ENCODE data around the gene PCGF3.

PCGF3 gene

GRCh38 chr4:722851-723360 is 17.3 kb downstream of the PCGF3 start:
- H3K9ac ChIP-seq (ENCODE audit: low read length): no peak overlapping the region
- 98% methylated on average over 61 of the region's 61 CpGs for WGBS
- no peak overlapping the region for H3K4ac ChIP-seq (ENCODE audit: low read depth in 1 of 2, low read length in 2 of 2)
- H3K4me3 ChIP-seq (ENCODE audit: insufficient read depth in 1 of 2, low read depth in 1 of 2, low read length in 2 of 2): peak overlapping the region in 1 of 2 experiments; percentile 12
- no peak overlapping the region for H3K18ac ChIP-seq (ENCODE audit: low read depth in 1 of 2, low read length in 2 of 2)
- peaks cover 5 to 72% of the 10 kb centered on the region in 2 experiments for H3K36me3 ChIP-seq (ENCODE audit: control insufficient read depth in 1 of 2, insufficient read depth in 2 of 2, low read depth in 1 of 2, low read length in 2 of 2)
- H4K91ac ChIP-seq (ENCODE audit: low read length): peak overlapping the region; percentile 44
- no peak overlapping the region for H3K27ac ChIP-seq (ENCODE audit: low read length, poor library complexity, severe bottlenecking)
- H2AFZ ChIP-seq (ENCODE audit: low read depth, low read length): no peak overlapping the region
- no peak overlapping the region for H3K14ac ChIP-seq (ENCODE audit: low read length in 2 of 2)
- H2BK15ac ChIP-seq (ENCODE audit: low read depth, poor library complexity, severe bottlenecking): no peak overlapping the region
- H2BK120ac ChIP-seq (ENCODE audit: low read depth, low read length): no peak overlapping the region
- H3K79me1 ChIP-seq (replicated peaks; ENCODE audit: low read length, poor library complexity, severe bottlenecking): peaks cover 12% of the 10 kb centered on the region
- no peaks in the 10 kb centered on the region for H3K9me3 ChIP-seq (ENCODE audit: control insufficient read depth, low read length)
- H3K4me2 ChIP-seq (ENCODE audit: low read length, poor library complexity, severe bottlenecking): no peak overlapping the region
- peak overlapping the region in 1 of 2 experiments; percentile 11 for H2BK12ac ChIP-seq (ENCODE audit: low read length in 2 of 2)
- no peak for DNase-seq
- H2AK5ac ChIP-seq (ENCODE audit: low read length, severe bottlenecking): no peak overlapping the region
- no peak overlapping the region for H4K8ac ChIP-seq (ENCODE audit: low read length)
- H3K4me1 ChIP-seq (ENCODE audit: control insufficient read depth, insufficient read depth, low read depth, low read length): peaks cover 39% of the 10 kb centered on the region
- no peak overlapping the region for H3K23ac ChIP-seq (ENCODE audit: low read length in 2 of 2)
- no peaks in the 10 kb centered on the region for H3K27me3 ChIP-seq (ENCODE audit: control insufficient read depth in 1 of 2, insufficient read depth in 1 of 2, low read length in 2 of 2)
- H2BK5ac ChIP-seq (ENCODE audit: low read depth, low read length, poor library complexity, severe bottlenecking): no peak overlapping the region

DNA sequence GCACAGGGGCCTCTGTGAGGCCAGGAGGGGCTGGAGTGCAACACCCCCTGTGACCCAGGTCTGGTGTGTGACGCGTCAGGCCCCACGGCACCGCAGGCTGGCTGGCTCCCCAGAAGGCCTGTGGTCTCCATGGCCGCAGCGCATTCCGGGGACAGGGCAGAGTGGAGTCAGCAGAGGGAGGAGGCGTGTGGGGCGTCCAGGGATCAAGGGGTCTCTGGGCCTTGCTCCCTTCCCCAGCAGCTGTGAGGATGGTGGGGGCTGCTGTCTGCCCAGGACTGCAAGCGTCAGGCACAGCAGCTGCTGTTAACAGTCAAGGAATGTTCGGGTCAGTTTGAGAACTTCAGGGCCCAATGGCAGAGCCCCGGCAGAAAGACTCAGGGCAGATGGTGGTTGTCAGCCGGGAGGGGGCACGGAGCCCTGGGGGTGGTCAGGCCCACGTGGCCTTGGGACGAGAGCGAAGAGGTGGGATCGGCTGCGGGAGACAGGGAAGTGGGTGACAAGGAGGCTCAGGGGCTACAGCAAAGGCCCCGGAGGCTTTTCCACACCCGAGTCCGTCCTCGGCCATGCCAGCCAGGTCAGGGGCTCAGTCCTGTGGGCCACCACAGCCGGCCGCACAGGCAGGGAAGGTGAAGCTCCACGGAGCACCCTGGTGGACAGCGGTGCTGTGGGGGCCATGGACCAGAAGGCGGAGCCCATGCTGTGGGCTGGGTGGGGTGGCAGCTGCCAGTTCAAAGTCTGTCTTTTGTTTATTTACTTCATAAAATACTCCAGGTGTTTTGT is 18.3 kb downstream of the PCGF3 start:
- H2BK15ac ChIP-seq (ENCODE audit: low read depth, poor library complexity, severe bottlenecking): no peak overlapping the region
- H3K9me3 ChIP-seq (ENCODE audit: control insufficient read depth, low read length): no peaks in the 10 kb centered on the region
- H2BK5ac ChIP-seq (ENCODE audit: low read depth, low read length, poor library complexity, severe bottlenecking): no peak overlapping the region
- no peak overlapping the region for H2AFZ ChIP-seq (ENCODE audit: low read depth, low read length)
- no peak overlapping the region for H2BK12ac ChIP-seq (ENCODE audit: low read length in 2 of 2)
- H2BK120ac ChIP-seq (ENCODE audit: low read depth, low read length): no peak overlapping the region
- H4K91ac ChIP-seq (ENCODE audit: low read length): no peak overlapping the region
- DNase-seq: no peak
- no peak overlapping the region for H3K18ac ChIP-seq (ENCODE audit: low read depth in 1 of 2, low read length in 2 of 2)
- no peak overlapping the region for H3K23ac ChIP-seq (ENCODE audit: low read length in 2 of 2)
- WGBS: 97% methylated on average over 26 of the region's 28 CpGs
- no peak overlapping the region for H4K8ac ChIP-seq (ENCODE audit: low read length)
- H3K4me1 ChIP-seq (ENCODE audit: control insufficient read depth, insufficient read depth, low read depth, low read length): peaks cover 34% of the 10 kb centered on the region
- H3K9ac ChIP-seq (ENCODE audit: low read length): no peak overlapping the region
- no peaks in the 10 kb centered on the region for H3K27me3 ChIP-seq (ENCODE audit: control insufficient read depth in 1 of 2, insufficient read depth in 1 of 2, low read length in 2 of 2)
- no peak overlapping the region for H3K4ac ChIP-seq (ENCODE audit: low read depth in 1 of 2, low read length in 2 of 2)
- no peak overlapping the region for H2AK5ac ChIP-seq (ENCODE audit: low read length, severe bottlenecking)
- H3K4me2 ChIP-seq (ENCODE audit: low read length, poor library complexity, severe bottlenecking): no peak overlapping the region
- peaks cover 12% of the 10 kb centered on the region for H3K79me1 ChIP-seq (replicated peaks; ENCODE audit: low read length, poor library complexity, severe bottlenecking)
- no peak overlapping the region for H3K4me3 ChIP-seq (ENCODE audit: insufficient read depth in 1 of 2, low read depth in 1 of 2, low read length in 2 of 2)
- H3K36me3 ChIP-seq (ENCODE audit: control insufficient read depth in 1 of 2, insufficient read depth in 2 of 2, low read depth in 1 of 2, low read length in 2 of 2): peaks cover 8 to 72% of the 10 kb centered on the region in 2 experiments
- H3K27ac ChIP-seq (ENCODE audit: low read length, poor library complexity, severe bottlenecking): no peak overlapping the region
- no peak overlapping the region for H3K14ac ChIP-seq (ENCODE audit: low read length in 2 of 2)

GRCh38 chr4:725391-726234 is 20.0 kb downstream of the PCGF3 start:
- no peak overlapping the region for H3K27ac ChIP-seq (ENCODE audit: low read length, poor library complexity, severe bottlenecking)
- no peak for DNase-seq
- no peak overlapping the region for H3K4ac ChIP-seq (ENCODE audit: low read depth in 1 of 2, low read length in 2 of 2)
- peak overlapping the region; percentile 28 for H4K8ac ChIP-seq (ENCODE audit: low read length)
- no peaks in the 10 kb centered on the region for H3K9me3 ChIP-seq (ENCODE audit: control insufficient read depth, low read length)
- H2AK5ac ChIP-seq (ENCODE audit: low read length, severe bottlenecking): no peak overlapping the region
- H3K9ac ChIP-seq (ENCODE audit: low read length): peak overlapping the region; percentile 64
- no peak overlapping the region for H3K23ac ChIP-seq (ENCODE audit: low read length in 2 of 2)
- H2AFZ ChIP-seq (ENCODE audit: low read depth, low read length): no peak overlapping the region
- no peaks in the 10 kb centered on the region for H3K27me3 ChIP-seq (ENCODE audit: control insufficient read depth in 1 of 2, insufficient read depth in 1 of 2, low read length in 2 of 2)
- no peak overlapping the region for H3K18ac ChIP-seq (ENCODE audit: low read depth in 1 of 2, low read length in 2 of 2)
- H3K4me1 ChIP-seq (ENCODE audit: control insufficient read depth, insufficient read depth, low read depth, low read length): peaks cover 24% of the 10 kb centered on the region
- peaks cover 14% of the 10 kb centered on the region for H3K79me1 ChIP-seq (replicated peaks; ENCODE audit: low read length, poor library complexity, severe bottlenecking)
- no peak overlapping the region for H3K4me2 ChIP-seq (ENCODE audit: low read length, poor library complexity, severe bottlenecking)
- H2BK120ac ChIP-seq (ENCODE audit: low read depth, low read length): no peak overlapping the region
- H2BK5ac ChIP-seq (ENCODE audit: low read depth, low read length, poor library complexity, severe bottlenecking): no peak overlapping the region
- H3K14ac ChIP-seq (ENCODE audit: low read length in 2 of 2): no peak overlapping the region
- no peak overlapping the region for H2BK12ac ChIP-seq (ENCODE audit: low read length in 2 of 2)
- no peak overlapping the region for H2BK15ac ChIP-seq (ENCODE audit: low read depth, poor library complexity, severe bottlenecking)
- H3K36me3 ChIP-seq (ENCODE audit: control insufficient read depth in 1 of 2, insufficient read depth in 2 of 2, low read depth in 1 of 2, low read length in 2 of 2): peaks cover 10 to 66% of the 10 kb centered on the region in 2 experiments
- H4K91ac ChIP-seq (ENCODE audit: low read length): no peak overlapping the region
- 98% methylated on average over 32 of the region's 41 CpGs for WGBS
- H3K4me3 ChIP-seq (ENCODE audit: insufficient read depth in 1 of 2, low read depth in 1 of 2, low read length in 2 of 2): no peak overlapping the region

- Histone ChIP-seq H3K79me1 (replicated peaks; ENCODE audit: low read length, poor library complexity, severe bottlenecking) (peaks cover 18% of the 10 kb centered on the region), H3K14ac (ENCODE audit: low read length in 2 of 2) (no peak overlapping the region), H3K36me3 (ENCODE audit: control insufficient read depth in 1 of 2, insufficient read depth in 2 of 2, low read depth in 1 of 2, low read length in 2 of 2) (peaks cover 17 to 66% of the 10 kb centered on the region in 2 experiments), H3K4me3 (ENCODE audit: insufficient read depth in 1 of 2, low read depth in 1 of 2, low read length in 2 of 2) (peak overlapping the region in 1 of 2 experiments; percentile 39), H2AFZ (ENCODE audit: low read depth, low read length) (no peak overlapping the region), H3K18ac (ENCODE audit: low read depth in 1 of 2, low read length in 2 of 2) (no peak overlapping the region), H2BK15ac (ENCODE audit: low read depth, poor library complexity, severe bottlenecking) (no peak overlapping the region), H3K4ac (ENCODE audit: low read depth in 1 of 2, low read length in 2 of 2) (no peak overlapping the region), H3K27me3 (ENCODE audit: control insufficient read depth in 1 of 2, insufficient read depth in 1 of 2, low read length in 2 of 2) (no peaks in the 10 kb centered on the region), H3K4me2 (ENCODE audit: low read length, poor library complexity, severe bottlenecking) (no peak overlapping the region), H2BK12ac (ENCODE audit: low read length in 2 of 2) (no peak overlapping the region), H4K8ac (ENCODE audit: low read length) (peak overlapping the region; percentile 3), H3K23ac (ENCODE audit: low read length in 2 of 2) (no peak overlapping the region), H3K9me3 (ENCODE audit: control insufficient read depth, low read length) (no peaks in the 10 kb centered on the region), H2BK120ac (ENCODE audit: low read depth, low read length) (no peak overlapping the region), H3K9ac (ENCODE audit: low read length) (peak overlapping the region; percentile 64), H2AK5ac (ENCODE audit: low read length, severe bottlenecking) (no peak overlapping the region), H2BK5ac (ENCODE audit: low read depth, low read length, poor library complexity, severe bottlenecking) (no peak overlapping the region), H3K4me1 (ENCODE audit: control insufficient read depth, insufficient read depth, low read depth, low read length) (peaks cover 20% of the 10 kb centered on the region), H4K91ac (ENCODE audit: low read length) (no peak overlapping the region), H3K27ac (ENCODE audit: low read length, poor library complexity, severe bottlenecking) (no peak overlapping the region)
- WGBS: 89% methylated on average over 13 of the region's 16 CpGs
- DNase-seq: peak; percentile 43
Measured at GRCh38 chr4:726235-726787, 20.7 kb downstream of the PCGF3 start.

Data from mesenchymal stem cell (in vitro differentiated cells and primary cell).